HT1080 (cell line): ENCODE measurements around the gene ABCC4. TPM values are rescaled to one million over a fixed set of nuclear protein-coding genes. Genes with fewer than 3 reads are reported as not detected.

Experiments
- DNase-seq: peaks from one replicate; pipeline ENCODE4 v3.0.0-alpha.2; 2015; ENCODE audit warnings: low read depth
- polyA plus RNA-seq, 2 experiments: library from polyadenylated mRNA; depleted of rRNA; stranded (reverse); fragments of >200 nt; gene quantifications; 2 replicates each; pipeline ENCODE4 v1.2.3, GENCODE V29; 2015
- total RNA-seq: library from RNA; depleted of rRNA; stranded (reverse); fragments of >200 nt; shearing (Covaris generic); gene quantifications from 2 replicates; pipeline ENCODE4 v1.2.3, GENCODE V29; 2014; rRNA removed

ABCC4 gene, protein sequence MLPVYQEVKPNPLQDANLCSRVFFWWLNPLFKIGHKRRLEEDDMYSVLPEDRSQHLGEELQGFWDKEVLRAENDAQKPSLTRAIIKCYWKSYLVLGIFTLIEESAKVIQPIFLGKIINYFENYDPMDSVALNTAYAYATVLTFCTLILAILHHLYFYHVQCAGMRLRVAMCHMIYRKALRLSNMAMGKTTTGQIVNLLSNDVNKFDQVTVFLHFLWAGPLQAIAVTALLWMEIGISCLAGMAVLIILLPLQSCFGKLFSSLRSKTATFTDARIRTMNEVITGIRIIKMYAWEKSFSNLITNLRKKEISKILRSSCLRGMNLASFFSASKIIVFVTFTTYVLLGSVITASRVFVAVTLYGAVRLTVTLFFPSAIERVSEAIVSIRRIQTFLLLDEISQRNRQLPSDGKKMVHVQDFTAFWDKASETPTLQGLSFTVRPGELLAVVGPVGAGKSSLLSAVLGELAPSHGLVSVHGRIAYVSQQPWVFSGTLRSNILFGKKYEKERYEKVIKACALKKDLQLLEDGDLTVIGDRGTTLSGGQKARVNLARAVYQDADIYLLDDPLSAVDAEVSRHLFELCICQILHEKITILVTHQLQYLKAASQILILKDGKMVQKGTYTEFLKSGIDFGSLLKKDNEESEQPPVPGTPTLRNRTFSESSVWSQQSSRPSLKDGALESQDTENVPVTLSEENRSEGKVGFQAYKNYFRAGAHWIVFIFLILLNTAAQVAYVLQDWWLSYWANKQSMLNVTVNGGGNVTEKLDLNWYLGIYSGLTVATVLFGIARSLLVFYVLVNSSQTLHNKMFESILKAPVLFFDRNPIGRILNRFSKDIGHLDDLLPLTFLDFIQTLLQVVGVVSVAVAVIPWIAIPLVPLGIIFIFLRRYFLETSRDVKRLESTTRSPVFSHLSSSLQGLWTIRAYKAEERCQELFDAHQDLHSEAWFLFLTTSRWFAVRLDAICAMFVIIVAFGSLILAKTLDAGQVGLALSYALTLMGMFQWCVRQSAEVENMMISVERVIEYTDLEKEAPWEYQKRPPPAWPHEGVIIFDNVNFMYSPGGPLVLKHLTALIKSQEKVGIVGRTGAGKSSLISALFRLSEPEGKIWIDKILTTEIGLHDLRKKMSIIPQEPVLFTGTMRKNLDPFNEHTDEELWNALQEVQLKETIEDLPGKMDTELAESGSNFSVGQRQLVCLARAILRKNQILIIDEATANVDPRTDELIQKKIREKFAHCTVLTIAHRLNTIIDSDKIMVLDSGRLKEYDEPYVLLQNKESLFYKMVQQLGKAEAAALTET (N-terminal part only)
- 15.7 and 17.2 TPM in 2 replicates for total RNA-seq
- polyA plus RNA-seq (2015; cell fraction: cytosol; rRNA removed), result 9.3 and 13.0 TPM in 2 replicates
- 23.5 and 23.7 TPM in 2 replicates for polyA plus RNA-seq (2015; cell fraction: nucleus; rRNA removed)

DNA sequence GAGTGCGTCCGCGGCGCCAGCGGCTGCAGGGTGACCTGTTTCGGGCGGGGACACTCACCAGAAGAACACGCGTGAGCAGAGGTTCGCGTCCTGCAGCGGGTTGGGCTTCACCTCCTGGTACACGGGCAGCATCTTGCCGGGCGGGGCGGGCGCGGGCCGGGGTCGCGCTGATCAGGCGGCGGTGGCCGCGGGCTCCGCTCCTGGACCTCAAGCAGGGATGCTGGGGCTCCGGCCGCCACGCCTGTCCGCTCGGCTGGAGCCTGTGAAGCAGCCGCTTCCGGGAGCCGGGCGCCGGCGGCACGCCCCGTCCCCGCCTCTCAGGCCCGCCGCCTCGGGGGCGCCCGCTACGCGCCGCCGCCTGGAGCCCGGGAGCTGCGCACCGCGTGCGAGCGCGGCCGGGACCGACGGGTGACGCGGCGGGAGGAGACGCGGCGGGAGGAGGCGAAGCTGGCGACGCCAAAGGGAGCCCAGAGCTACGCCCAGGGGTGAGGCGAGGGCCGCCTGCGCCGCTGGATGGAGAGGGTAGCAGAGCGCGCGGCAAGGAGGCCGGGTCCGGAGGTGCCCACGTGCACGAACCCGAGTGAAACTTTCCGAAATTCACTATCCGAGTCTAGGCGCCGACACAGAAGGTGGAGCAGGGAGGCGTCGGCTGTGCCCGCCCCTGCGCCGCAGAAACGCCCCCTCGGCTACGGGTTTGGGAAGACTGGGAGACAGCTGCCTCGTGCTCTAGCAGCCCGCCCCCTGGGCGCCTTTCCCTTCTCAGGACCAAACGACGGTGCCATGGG, at the start of gene ABCC4:
Gene ABCC4 (minus strand): TSS at position 269 of the 785 bp plus-strand sequence. CDS start 137 bp downstream, at position 132.
- DNase-seq, result peak; percentile 84

DNA sequence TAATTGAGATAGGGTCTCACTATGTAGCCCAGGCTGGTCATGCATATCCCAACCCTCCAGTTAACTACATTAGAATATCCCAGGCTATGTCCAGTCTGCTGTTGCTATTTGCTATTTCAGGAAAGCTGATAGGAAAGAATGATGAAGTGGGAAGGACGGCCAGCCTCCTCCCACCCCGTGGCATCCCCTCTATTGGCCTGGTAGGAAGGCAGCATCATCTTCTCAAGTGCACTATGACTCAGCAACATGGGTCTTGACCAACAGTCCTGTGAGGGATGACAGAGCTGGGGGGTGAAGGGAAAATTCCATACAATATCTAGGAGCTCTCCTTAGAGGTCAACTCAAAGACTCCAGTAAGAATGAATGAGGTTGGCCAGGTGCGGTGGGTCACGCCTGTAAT, 48.0 kb upstream of the ABCC4 start:
- DNase-seq, result peak; percentile 68

DNA sequence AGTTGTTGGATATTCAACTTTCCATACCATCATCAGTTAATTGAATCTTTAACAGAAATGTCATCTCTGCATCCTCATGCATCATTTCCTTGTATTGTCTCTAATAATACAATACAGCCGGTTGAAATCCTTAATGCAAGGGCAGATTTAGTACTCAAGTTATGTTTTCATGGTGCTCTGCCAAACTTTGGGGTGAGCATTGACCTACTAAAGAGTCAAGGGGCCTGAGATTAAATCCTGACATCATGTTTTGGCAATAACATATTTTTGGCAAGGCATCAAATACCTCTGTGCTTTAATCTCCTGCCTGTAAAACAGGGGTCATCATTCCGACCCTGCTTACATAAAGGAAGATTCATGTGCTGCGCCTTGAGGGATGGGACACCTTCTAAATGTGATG, 42.7 kb upstream of the ABCC4 start:
- no peak for DNase-seq

DNA sequence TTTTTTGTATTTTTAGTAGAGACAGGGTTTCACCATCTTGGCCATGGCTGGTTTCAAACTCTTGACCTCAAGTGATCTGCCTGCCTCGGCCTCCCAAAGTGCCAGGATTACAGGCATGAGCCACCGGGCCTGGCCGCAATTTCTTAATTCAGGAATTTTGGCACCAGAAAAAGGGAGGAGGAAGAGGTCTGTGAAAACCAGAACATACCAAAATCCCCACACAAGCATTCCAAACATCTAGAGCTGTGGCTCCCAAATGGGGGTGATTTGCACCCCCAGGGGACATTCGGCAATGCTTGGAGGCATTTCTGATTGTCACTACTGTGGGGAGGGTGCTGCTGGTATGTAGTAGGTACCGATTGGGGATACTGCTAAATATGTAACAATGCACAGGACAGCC, 40.2 kb upstream of the ABCC4 start:
- no peak for DNase-seq

DNA sequence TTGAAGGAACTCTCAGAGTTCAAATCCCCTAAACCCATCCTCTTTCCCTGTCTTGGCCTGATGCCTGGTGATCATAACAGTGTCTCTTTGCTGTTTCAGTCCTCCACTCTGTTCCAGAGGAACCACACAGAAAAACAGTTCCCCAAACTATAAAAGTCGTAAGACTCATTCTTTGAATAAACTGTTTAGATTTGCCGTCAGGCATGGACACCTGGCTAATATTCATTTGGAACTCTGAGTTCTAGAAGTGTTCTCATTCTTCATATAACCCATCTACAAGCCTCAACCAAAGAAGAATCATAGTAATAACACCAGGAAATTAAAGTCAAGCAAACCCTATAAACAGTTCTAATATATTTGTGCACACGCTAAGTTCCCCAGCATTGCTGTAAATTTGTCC, 37.7 kb upstream of the ABCC4 start:
- no peak for DNase-seq

DNA sequence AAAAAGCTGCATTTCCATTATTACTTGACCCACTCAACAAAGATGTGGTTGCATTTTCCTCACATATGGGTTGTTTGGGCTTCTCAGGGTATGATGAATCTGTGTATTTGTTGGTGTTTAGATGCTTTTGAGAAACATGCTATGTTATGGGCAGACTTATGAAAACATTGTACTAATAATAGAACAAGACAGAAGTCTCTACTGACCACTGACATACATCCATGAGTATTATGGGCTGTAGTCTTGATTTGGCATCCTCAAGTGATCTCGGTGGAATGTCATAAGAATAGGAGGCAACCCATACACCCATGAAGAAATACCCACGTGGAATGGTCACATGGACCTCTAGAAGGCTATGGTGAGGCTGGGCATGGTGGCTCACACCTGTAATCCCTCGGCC, 36.3 kb upstream of the ABCC4 start:
- no peak for DNase-seq

DNA sequence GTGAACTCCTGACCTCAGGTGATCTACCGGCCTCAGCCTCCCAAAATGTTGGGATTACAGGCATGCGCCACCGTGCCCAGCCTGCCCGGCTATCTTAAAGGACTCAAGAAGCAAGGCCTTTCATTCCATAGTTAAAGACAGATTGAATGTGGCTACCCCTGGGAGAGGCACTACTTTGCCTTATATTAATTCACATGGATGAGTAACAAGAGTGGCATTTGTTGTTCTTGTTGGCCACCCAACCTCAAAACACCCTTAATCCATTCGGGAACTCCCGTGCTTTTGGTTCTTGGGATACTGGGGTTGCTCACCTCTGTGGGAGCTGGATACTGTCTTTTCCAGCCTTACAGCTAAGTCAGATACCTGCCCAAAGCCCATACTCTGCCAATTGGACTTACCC, 34.4 kb upstream of the ABCC4 start:
- peak; percentile 30 for DNase-seq

DNA sequence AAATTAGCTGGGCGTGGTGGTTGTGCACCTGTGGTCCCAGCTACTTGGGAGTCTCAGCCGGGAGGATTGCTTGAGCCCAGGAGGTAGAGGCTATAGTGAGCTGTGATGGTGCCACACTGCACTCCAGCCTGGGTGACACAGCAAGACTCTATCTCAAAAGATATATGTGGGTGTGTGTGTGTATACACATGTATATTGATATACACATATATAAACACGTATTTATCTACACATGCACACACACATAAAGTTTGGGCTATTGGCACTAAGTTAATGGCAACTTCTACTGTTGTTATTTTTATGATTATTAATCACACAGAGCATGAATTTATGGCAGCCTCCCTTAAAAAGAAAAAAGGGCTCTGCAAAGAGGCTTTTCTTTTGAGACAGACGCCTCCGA, 27.1 kb upstream of the ABCC4 start:
- DNase-seq, result no peak

DNA sequence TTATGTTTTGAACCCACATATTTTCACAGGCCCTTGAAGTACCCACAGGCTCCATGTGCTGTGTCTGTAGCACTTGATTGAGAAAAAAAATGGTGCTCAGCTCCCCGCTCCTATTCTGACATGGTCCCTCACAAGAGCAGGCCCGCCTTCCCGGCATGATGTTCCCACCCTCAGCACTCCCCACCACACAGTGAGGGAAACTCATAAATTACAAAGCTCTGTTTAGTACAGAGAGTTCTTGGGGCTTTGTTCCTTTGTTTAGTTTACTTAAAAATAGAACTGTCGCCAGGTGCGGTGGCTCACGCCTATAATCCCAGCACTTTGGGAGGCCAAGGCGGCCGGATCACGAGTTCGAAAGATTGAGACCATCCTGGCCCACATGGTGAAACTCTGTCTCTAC, 25.9 kb upstream of the ABCC4 start:
- DNase-seq, result no peak

DNA sequence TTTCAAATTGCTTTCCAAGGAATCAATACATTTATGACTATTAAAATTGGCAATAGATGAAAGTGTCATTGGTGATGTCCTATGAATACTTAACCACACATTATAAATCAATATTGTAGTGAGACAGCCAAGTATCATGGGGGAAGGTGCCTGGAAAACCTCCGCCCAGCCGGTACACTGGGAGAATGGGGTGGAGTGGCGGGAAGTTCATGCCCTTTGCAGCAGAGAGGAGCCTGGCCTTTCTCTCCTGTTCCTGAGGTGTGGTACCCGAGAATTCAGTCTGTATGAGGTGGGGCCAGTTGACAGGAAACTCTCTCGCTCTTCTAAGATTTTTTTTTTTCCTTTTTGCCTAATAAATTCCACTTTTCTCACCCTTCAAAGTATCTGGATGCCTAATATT, 25.4 kb upstream of the ABCC4 start:
- no peak for DNase-seq

DNA sequence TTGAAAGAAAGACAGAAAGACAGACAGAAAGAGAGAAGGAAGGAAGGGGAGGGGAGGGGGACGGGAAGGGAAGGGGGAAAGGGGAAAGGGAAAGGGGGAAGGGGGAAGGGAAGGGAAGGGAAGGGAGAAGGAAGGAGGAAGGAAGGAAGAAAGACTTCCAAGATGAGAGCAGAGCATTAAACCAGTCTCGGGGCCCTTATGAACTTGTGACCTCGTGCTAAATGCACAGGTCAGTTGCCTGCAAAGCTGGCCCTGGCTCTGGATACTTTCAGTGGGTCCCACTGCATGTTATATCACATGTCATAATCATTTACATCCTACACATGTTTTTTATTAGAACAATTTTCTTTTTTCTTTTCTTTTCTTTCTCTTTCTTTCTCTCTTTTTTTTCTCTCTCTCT, 24.2 kb upstream of the ABCC4 start:
- no peak for DNase-seq

DNA sequence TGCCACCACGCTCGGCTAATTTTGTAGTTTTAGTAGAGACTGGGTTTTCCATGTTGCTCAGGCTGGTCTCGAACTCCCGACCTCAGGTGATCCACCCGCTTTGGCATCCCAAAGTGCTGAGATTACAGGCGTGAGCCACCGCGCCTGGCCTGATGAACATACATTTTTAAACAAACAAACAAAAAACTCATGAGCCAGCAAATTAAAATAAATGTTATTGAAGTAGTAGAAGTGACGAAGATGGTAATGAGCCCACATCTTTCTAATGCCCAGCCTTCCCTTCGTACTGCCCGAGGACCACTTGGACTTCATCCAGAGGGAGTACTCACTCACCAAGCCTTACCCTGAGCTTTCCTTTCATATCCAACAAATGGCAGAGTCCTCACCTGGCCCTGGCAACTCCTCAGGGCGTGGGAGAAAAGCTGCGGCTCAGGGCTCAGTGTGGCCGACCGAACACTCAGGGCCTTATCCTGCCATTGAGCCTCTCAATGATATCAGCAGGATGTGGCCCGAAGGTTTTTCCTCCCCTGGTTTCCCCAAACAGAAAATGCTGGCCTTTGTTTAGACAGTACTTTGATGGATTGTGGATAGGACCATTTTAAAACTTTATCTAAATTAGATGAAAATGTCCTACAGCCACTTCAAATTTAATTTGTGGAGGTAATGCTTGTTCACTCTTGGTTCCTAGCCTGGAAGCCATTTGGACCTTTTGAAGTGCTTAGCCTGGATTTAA, 22.8 kb upstream of the ABCC4 start:
- DNase-seq, result no peak

DNA sequence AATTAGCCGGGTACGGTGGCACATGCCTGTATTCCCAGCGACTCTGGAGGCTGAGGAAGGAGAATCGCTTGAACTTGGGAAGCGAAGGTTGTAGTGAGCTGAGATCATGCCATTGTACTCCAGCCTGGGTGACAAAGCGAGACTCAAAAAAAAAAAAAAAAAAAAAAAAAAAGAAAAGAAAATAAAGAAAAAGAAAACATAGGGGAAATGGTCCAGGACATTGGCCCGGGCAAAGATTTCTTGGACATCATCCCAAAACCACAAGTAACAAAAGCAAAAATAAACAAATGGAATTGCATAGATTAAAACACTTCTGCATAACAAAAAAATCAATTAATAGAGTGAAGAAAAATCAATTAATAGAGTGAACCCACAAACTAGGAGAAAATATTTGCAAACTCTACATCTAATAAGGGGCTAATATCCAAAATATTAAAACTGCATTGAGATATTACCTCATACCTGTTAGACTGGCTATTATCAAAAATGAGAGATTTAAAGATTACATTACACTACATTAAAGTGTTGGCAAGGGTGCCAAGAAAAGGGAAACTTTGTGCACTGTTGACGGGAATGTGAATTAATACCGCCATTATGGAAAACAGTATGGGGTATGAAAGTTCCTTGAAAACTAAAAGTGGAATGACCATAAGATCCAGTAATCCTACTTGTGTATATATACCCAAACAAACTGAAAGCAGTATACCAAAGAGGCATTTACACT, 18.5 kb upstream of the ABCC4 start:
- DNase-seq, result no peak

DNA sequence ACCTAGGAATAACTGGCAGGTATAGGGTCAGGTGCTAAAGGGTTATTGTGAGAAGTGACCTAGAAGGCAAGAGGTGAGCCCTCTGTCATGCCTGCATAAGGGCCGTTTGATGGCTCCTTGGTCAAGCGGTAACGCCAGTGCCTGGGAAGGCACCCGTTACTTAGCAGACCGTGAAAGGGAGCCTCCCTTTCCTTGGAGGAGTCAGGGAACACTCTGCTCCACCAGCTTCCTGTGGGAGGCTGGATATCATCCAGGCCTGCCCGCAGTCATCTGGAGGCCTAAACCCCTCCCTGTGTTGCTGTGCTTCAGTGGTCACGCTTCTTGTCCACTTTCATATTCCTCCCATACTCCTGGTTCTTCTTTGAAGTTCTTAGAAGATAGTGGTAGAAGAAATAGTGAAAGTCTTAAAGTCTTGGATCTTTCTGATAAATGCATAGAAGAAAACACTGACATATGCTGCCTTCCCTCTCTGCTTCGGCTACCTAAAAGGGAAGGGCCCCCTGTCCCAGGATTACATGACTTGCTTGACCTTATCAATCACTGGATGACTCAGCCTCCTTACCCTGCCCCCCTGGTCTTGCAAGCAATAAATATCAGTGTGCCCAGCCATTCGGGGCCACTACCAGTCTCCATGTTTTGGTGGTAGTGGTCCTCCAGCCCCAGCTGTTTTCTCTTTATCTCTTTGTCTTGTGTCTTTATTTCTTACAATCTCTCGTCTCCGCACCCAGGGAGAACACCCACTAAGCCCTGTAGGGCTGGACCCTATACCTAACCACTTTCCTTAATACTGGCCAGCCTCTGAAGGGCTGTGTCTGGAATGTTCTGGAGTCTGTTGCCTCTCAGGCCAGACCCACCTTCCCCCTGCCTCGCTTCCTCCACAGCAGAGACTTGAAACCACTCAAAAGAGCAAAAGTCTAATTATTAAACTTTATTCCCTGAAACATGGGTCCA, 16.1 kb upstream of the ABCC4 start:
- peak; percentile 53 for DNase-seq

DNA sequence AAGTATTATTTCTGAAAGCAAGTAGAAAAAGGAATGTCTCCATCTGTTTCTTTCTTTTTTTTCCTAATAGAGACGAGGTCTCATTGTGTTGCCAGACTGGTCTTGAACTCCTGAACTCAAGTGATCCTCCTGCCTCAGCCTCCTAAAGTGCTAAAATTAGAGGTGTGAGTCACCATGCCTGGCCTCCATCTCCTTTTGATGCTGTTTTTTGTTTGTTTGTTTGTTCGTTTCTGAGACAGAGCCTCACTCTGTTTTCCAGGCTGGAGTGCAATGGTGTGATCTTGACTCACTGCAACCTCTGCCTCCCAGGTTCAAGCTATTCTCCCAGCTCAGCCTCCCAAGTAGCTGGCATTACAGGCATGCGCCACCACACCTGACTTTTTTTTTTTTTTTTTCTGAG, 14.5 kb upstream of the ABCC4 start:
- no peak for DNase-seq

DNA sequence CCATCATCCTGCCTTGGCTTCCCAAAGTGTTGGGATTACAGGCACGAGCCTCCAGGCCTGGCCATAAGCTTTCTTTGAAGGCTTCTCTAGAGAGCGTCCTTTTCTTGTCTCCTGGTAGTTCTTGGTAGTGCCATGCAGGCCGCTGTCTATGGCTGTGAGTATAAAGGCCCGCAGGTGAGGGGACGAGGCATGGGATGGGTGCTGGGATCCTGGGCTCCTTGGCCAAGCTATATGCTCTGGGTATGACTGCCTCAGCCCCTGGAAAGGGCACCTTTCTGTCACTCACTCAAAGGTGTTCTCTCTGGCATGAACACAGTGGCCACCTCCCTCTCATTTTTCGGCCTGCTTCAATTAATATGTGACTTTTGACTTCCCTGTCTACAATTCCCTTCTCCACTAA, 6.3 kb upstream of the ABCC4 start:
- DNase-seq, result no peak

DNA sequence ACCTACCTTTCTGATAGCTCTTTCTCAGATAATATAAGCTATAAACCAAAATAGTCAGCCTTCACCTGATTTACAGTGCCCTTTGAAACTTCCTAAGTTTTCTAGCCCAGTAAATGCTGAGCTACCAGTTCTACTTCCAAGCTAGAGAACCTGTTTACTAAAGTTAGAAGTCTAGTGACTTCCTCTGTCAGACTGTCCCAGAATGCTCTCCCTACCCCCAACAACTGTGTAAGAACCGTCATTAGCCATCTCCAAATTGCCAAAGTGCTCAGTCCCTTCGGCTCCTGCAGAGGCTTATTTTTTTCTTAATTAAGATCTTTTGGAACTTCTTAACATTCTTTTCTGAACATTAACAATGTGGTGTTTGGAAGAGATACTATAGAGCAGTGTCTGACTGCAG, 3.2 kb upstream of the ABCC4 start:
- no peak for DNase-seq

DNA sequence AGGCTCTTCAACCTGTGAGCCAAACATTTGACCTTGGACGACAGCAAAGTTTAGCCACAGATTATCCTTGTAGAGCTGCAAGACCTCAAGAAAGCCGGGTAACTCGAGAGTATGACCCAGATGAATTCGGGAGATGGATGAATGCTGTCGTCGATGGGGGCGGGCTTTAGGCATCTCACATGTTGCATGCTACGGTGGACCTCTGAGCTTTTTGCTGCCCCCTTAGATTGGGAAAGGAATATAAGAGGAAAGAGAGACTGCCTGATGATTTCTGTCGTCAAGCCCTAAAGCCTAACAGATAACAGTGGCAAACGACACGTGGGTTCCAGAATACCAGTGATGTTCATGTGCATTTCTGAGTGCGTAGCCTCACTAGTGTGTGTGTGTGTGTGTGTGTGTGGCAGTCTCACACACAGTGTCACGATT, 730 bp upstream of the ABCC4 start:
- no peak for DNase-seq
